ENCODE measurements around the gene CD40LG.

The CD40LG gene

GRCh38 chrX:136667446-136668168, 19.6 kb downstream of the CD40LG start:
- TF ChIP-seq CTCF (IDR thresholded peaks at IDR 0.05; ENCODE audit: extremely low read depth, insufficient read depth, missing control alignments) = no peak
- in situ Hi-C loops (cut with MboI; ENCODE audit: low pct_unique_long_range_greater_than_20kb, low sequenced_read_pairs, unreplicated experiment) = no loop called here
- DNase-seq (ENCODE audit: low spot score) = no peak

- no peak for TF ChIP-seq CTCF (IDR thresholded peaks at IDR 0.05; ENCODE audit: extremely low read depth, insufficient read depth, missing control alignments)
- DNase-seq (ENCODE audit: low spot score) = peak; percentile 14
- in situ Hi-C loops (cut with MboI; ENCODE audit: low pct_unique_long_range_greater_than_20kb, low sequenced_read_pairs, unreplicated experiment) = no loop called here
Observed at GRCh38 chrX:136671006-136671610, 23.1 kb downstream of the CD40LG start.

GRCh38 chrX:136674270-136674985, 26.5 kb downstream of the CD40LG start:
- TF ChIP-seq CTCF (IDR thresholded peaks at IDR 0.05; ENCODE audit: extremely low read depth, insufficient read depth, missing control alignments) = no peak
- in situ Hi-C loops (cut with MboI; ENCODE audit: low pct_unique_long_range_greater_than_20kb, low sequenced_read_pairs, unreplicated experiment) = no loop called here
- DNase-seq (ENCODE audit: low spot score) = no peak

GRCh38 chrX:136679531-136679930, 31.6 kb downstream of the CD40LG start:
- TF ChIP-seq CTCF (IDR thresholded peaks at IDR 0.05; ENCODE audit: extremely low read depth, insufficient read depth, missing control alignments) = no peak
- no peak for DNase-seq (ENCODE audit: low spot score)
- in situ Hi-C loops (cut with MboI; ENCODE audit: low pct_unique_long_range_greater_than_20kb, low sequenced_read_pairs, unreplicated experiment) = no loop called here

GRCh38 chrX:136684120-136684519, 36.2 kb downstream of the CD40LG start:
- no peak for DNase-seq (ENCODE audit: low spot score)
- in situ Hi-C loops (cut with MboI; ENCODE audit: low pct_unique_long_range_greater_than_20kb, low sequenced_read_pairs, unreplicated experiment) = no loop called here
- no peak for TF ChIP-seq CTCF (IDR thresholded peaks at IDR 0.05; ENCODE audit: extremely low read depth, insufficient read depth, missing control alignments)

- DNase-seq (ENCODE audit: low spot score) = no peak
- in situ Hi-C loops (cut with MboI; ENCODE audit: low pct_unique_long_range_greater_than_20kb, low sequenced_read_pairs, unreplicated experiment) = no loop called here
- TF ChIP-seq CTCF (IDR thresholded peaks at IDR 0.05; ENCODE audit: extremely low read depth, insufficient read depth, missing control alignments) = no peak
Observed at GRCh38 chrX:136687457-136687856, 39.5 kb downstream of the CD40LG start.

All from GM13977 (cell line).